ENCODE results near the gene PPIB.
A peak's percentile ranks its signal among the peaks of the same experiment; 100 is the strongest.

PPIB gene

GRCh38 chr15:64162869-64163658, at the start of gene PPIB:
Gene PPIB, minus strand, starts transcription at chr15:64163022. Its CDS starts 36 bp downstream, at chr15:64162986.
- TF ChIP-seq ZFX (IDR thresholded peaks at IDR 0.05; ENCODE audit: borderline replicate concordance) (no peak), CTCF (IDR thresholded peaks at IDR 0.05) (peak; percentile 75)
- H3K27ac ChIP-seq = peak within 1 kb of the TSS; percentile 86

- TF ChIP-seq ZFX (IDR thresholded peaks at IDR 0.05; ENCODE audit: borderline replicate concordance) (no peak), CTCF (IDR thresholded peaks at IDR 0.05) (no peak)
- H3K27ac ChIP-seq = no peak overlapping the region
Measured at GRCh38 chr15:64211696-64212095, 48.9 kb upstream of the PPIB start.

GRCh38 chr15:64210371-64210770, 47.5 kb upstream of the PPIB start:
- no peak for TF ChIP-seq ZFX (IDR thresholded peaks at IDR 0.05; ENCODE audit: borderline replicate concordance)
- no peak for TF ChIP-seq CTCF (IDR thresholded peaks at IDR 0.05)
- H3K27ac ChIP-seq = no peak overlapping the region

GRCh38 chr15:64209680-64210334, 47.0 kb upstream of the PPIB start:
- H3K27ac ChIP-seq = no peak overlapping the region
- TF ChIP-seq CTCF (IDR thresholded peaks at IDR 0.05) = peak; percentile 67
- no peak for TF ChIP-seq ZFX (IDR thresholded peaks at IDR 0.05; ENCODE audit: borderline replicate concordance)

- TF ChIP-seq CTCF (IDR thresholded peaks at IDR 0.05) (no peak), ZFX (IDR thresholded peaks at IDR 0.05; ENCODE audit: borderline replicate concordance) (no peak)
- H3K27ac ChIP-seq = no peak overlapping the region
Measured at GRCh38 chr15:64205202-64205601, 42.4 kb upstream of the PPIB start.

GRCh38 chr15:64197425-64197824, 34.6 kb upstream of the PPIB start:
- TF ChIP-seq CTCF (IDR thresholded peaks at IDR 0.05) (no peak), ZFX (IDR thresholded peaks at IDR 0.05; ENCODE audit: borderline replicate concordance) (no peak)
- H3K27ac ChIP-seq = no peak overlapping the region

GRCh38 chr15:64193971-64194370, 31.1 kb upstream of the PPIB start:
- H3K27ac ChIP-seq = no peak overlapping the region
- no peak for TF ChIP-seq ZFX (IDR thresholded peaks at IDR 0.05; ENCODE audit: borderline replicate concordance)
- TF ChIP-seq CTCF (IDR thresholded peaks at IDR 0.05) = no peak

All from 22Rv1 (cell line).